ENCODE data around the gene OTUB1.

GRCh38 chr11:63979426-63979825, 6.8 kb upstream of the OTUB1 start:
- TF ChIP-seq, protein P1, sequence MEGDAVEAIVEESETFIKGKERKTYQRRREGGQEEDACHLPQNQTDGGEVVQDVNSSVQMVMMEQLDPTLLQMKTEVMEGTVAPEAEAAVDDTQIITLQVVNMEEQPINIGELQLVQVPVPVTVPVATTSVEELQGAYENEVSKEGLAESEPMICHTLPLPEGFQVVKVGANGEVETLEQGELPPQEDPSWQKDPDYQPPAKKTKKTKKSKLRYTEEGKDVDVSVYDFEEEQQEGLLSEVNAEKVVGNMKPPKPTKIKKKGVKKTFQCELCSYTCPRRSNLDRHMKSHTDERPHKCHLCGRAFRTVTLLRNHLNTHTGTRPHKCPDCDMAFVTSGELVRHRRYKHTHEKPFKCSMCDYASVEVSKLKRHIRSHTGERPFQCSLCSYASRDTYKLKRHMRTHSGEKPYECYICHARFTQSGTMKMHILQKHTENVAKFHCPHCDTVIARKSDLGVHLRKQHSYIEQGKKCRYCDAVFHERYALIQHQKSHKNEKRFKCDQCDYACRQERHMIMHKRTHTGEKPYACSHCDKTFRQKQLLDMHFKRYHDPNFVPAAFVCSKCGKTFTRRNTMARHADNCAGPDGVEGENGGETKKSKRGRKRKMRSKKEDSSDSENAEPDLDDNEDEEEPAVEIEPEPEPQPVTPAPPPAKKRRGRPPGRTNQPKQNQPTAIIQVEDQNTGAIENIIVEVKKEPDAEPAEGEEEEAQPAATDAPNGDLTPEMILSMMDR (IDR thresholded peaks at IDR 0.05): no peak
- TF ChIP-seq POLR2AphosphoS5 (IDR thresholded peaks at IDR 0.05) (no peak), POLR2A (IDR thresholded peaks at IDR 0.05; ENCODE audit: low read depth) (no peak), EP300 (IDR thresholded peaks at IDR 0.05) (no peak)

Data from esophagus muscularis mucosa (tissue), 4 donors.